Gastroesophageal sphincter (tissue), 3 donors: ENCODE results near the gene SBK2.

Experiments
- CTCF ChIP-seq, 4 experiments: fragments of 200-600 bp in 2 of 4; fragments of 450-650 bp in 2 of 4; sonication (generic) in 1 of 4; IDR thresholded peaks; one replicate each; pipeline ENCODE4 v1.5.1; 2017 to 2019; ENCODE audit warnings: antibody characterized with exemption in 4 of 4, mild to moderate bottlenecking in 2 of 4, moderate library complexity in 2 of 4
- EP300 ChIP-seq: sonication (generic); formaldehyde crosslinking; IDR thresholded peaks from one replicate; pipeline ENCODE4 v1.6.1; 2017; ENCODE audit warnings: antibody characterized with exemption, mild to moderate bottlenecking
- POLR2A ChIP-seq, 2 donors: fragments of 450-650 bp; IDR thresholded peaks; one replicate each; pipeline ENCODE4 v1.6.1; 2017; ENCODE audit warnings: antibody characterized with exemption in 2 of 2, mild to moderate bottlenecking in 2 of 2, moderate library complexity in 1 of 2
- POLR2AphosphoS5 ChIP-seq: sonication (generic); formaldehyde crosslinking; IDR thresholded peaks from one replicate; pipeline ENCODE4 v1.6.1; 2017; ENCODE audit warnings: antibody characterized with exemption

GRCh38 chr19:55578761-55579747, 42.1 kb upstream of the SBK2 start:
- TF ChIP-seq CTCF (IDR thresholded peaks at IDR 0.05): no peak
- no peak for TF ChIP-seq POLR2A (IDR thresholded peaks at IDR 0.05)
- no peak for TF ChIP-seq POLR2AphosphoS5
- no peak for TF ChIP-seq EP300
